Sigmoid colon (tissue), 7 donors: ENCODE measurements around the gene KCNQ4. TPM values are rescaled to one million over a fixed set of nuclear protein-coding genes. Genes with fewer than 3 reads are reported as not detected.

ENCODE experiments used
- DNase-seq: peaks from one replicate; pipeline ENCODE4 v3.0.0-alpha.2; 2019
- H3K27ac ChIP-seq, 4 donors: fragments of 200-600 bp; sonication (generic); one replicate each; pipeline ENCODE4 v1.5.1; 2016 to 2019; ENCODE audit warnings: mild to moderate bottlenecking in 1 of 4
- H3K27me3 ChIP-seq, 3 donors: fragments of 200-600 bp; sonication (generic); one replicate each; pipeline ENCODE4 v1.5.1; 2019; ENCODE audit warnings: mild to moderate bottlenecking in 1 of 3
- H3K36me3 ChIP-seq, 4 donors: fragments of 200-600 bp; sonication (generic); one replicate each; pipeline ENCODE4 v1.5.1; 2016 to 2019
- H3K4me1 ChIP-seq, 4 donors: fragments of 200-600 bp; sonication (generic); one replicate each; pipeline ENCODE4 v1.5.1; 2017 to 2019
- H3K4me3 ChIP-seq, 4 donors: fragments of 200-600 bp; sonication (generic); one replicate each; pipeline ENCODE4 v1.5.1; 2017 to 2019; ENCODE audit warnings: mild to moderate bottlenecking in 2 of 4, moderate library complexity in 1 of 4
- H3K9me3 ChIP-seq, 4 donors: fragments of 200-600 bp in 3 of 4; sonication (generic) in 3 of 4; one replicate each; pipeline versions ENCODE4 v1.5.1 to v1.6.1; 2013 to 2019
- CTCF ChIP-seq, 4 experiments: fragments of 450-650 bp in 3 of 4; fragments of 200-600 bp in 1 of 4; IDR thresholded peaks; one replicate each; pipeline ENCODE4 v1.5.1; 2016 to 2019; ENCODE audit warnings: antibody characterized with exemption in 4 of 4, mild to moderate bottlenecking in 3 of 4, moderate library complexity in 2 of 4
- EP300 ChIP-seq, 4 donors: sonication (generic); formaldehyde crosslinking; IDR thresholded peaks; one replicate each; pipeline ENCODE4 v1.6.1; 2017; ENCODE audit warnings: antibody characterized with exemption in 4 of 4
- POLR2A ChIP-seq, 2 donors: fragments of 450-650 bp; IDR thresholded peaks; one replicate each; pipeline ENCODE4 v1.6.1; 2016; ENCODE audit warnings: antibody characterized with exemption in 2 of 2, mild to moderate bottlenecking in 2 of 2, moderate library complexity in 2 of 2
- POLR2AphosphoS5 ChIP-seq, 4 donors: sonication (generic); formaldehyde crosslinking; IDR thresholded peaks; one replicate each; pipeline ENCODE4 v1.6.1; 2017; ENCODE audit warnings: antibody characterized with exemption in 4 of 4
- WGBS, 2 donors: extraction: QIAGEN DNeasy Blood & Tissue Kit; methylation state at CpG; one replicate each; pipeline ENCODE4 v1.1.7; 2013; 5-methylcytosine and 5-hydroxymethylcytosine counted together
- intact Hi-C: fragments of 100-400 bp; cut with DNase I; formaldehyde crosslinking; loops from one replicate; pipeline ENCODE4 v1.15.1; 2023
- polyA plus RNA-seq, 3 donors: library from polyadenylated mRNA; stranded (reverse); fragments of 200-250 nt; gene quantifications; one replicate each; pipeline ENCODE4 v1.2.3, GENCODE V29; 2013
- total RNA-seq, 4 donors: library from RNA; depleted of rRNA; stranded (reverse); fragments of >200 nt; gene quantifications; one replicate each; pipeline ENCODE4 v1.1.0, GENCODE V29; 2016
- donor health status: healthy with polysubstance abuse.
- donor health status: Bipolar disorder and iron deficiency.
- donor health status: healthy.

The KCNQ4 gene
- total RNA-seq (10 to 100 TPM in 1 of 4 donors, 1 to 10 TPM in 3; 4.8 to 10.8 (median 8.7) TPM), polyA plus RNA-seq (1 to 10 TPM in 1 of 3 donors, under 1 TPM in 1, not detected in 1; 0.60 to 2.6 TPM)

GRCh38 chr1:40783001-40783905 is at the start of gene KCNQ4:
Gene KCNQ4, plus strand, starts transcription at chr1:40783787. Its CDS starts 307 bp downstream, at chr1:40784094.
- peak; percentile 88 for DNase-seq
- 2 to 3% methylated on average over 73 of the region's 73 CpGs for WGBS, 2 donors
- intact Hi-C loops = loop anchor here (5.0 kb wide), 1 partner anchor 91 kb away; the partner anchor contains the start of gene NFYC
- Histone ChIP-seq H3K9me3 (no peaks in the 10 kb centered on the region), H3K27ac (peak within 1 kb of the TSS; percentile 78 to 93 (median 86)), H3K27me3 (no peaks in the 10 kb centered on the region), H3K36me3 (no peaks in the 10 kb centered on the region), H3K4me3 (peak within 1 kb of the TSS; percentile 47 to 69 (median 57)), H3K4me1 (peaks cover 3 to 58% (median 46%) of the 10 kb centered on the region in 4 donors)
- TF ChIP-seq POLR2AphosphoS5 (IDR thresholded peaks at IDR 0.05) (peak; percentile 46 to 74 (median 68)), POLR2A (IDR thresholded peaks at IDR 0.05) (no peak)

GRCh38 chr1:40734882-40735628 is 48.5 kb upstream of the KCNQ4 start:
- Histone ChIP-seq H3K4me3 (no peak overlapping the region), H3K36me3 (peaks cover 0 to 7% (median 0%) of the 10 kb centered on the region in 4 donors), H3K9me3 (no peaks in the 10 kb centered on the region), H3K27ac (peak overlapping the region; percentile 51 to 70 (median 63)), H3K27me3 (no peaks in the 10 kb centered on the region), H3K4me1 (peaks cover 0 to 62% (median 49%) of the 10 kb centered on the region in 4 donors)
- DNase-seq = no peak
- intact Hi-C loops = no loop called here
- no peak for TF ChIP-seq POLR2A (IDR thresholded peaks at IDR 0.05)
- TF ChIP-seq CTCF (IDR thresholded peaks at IDR 0.05) = no peak
- no peak for TF ChIP-seq POLR2AphosphoS5 (IDR thresholded peaks at IDR 0.05)
- no peak for TF ChIP-seq EP300 (IDR thresholded peaks at IDR 0.05)
- 86 to 93% methylated on average over 8 of the region's 8 CpGs for WGBS, 2 donors

GRCh38 chr1:40736085-40736531 is 47.5 kb upstream of the KCNQ4 start:
- TF ChIP-seq POLR2AphosphoS5 (IDR thresholded peaks at IDR 0.05) = peak in 1 of 4 donors; percentile 25
- no peak for TF ChIP-seq EP300 (IDR thresholded peaks at IDR 0.05)
- no peak for TF ChIP-seq POLR2A (IDR thresholded peaks at IDR 0.05)
- Histone ChIP-seq H3K27me3 (no peaks in the 10 kb centered on the region), H3K9me3 (no peaks in the 10 kb centered on the region), H3K4me1 (peaks cover 0 to 73% (median 59%) of the 10 kb centered on the region in 4 donors), H3K36me3 (peaks cover 0 to 7% (median 0%) of the 10 kb centered on the region in 4 donors), H3K4me3 (no peak overlapping the region), H3K27ac (peak overlapping the region; percentile 51 to 70 (median 63))
- DNase-seq = no peak
- intact Hi-C loops = no loop called here

DNA sequence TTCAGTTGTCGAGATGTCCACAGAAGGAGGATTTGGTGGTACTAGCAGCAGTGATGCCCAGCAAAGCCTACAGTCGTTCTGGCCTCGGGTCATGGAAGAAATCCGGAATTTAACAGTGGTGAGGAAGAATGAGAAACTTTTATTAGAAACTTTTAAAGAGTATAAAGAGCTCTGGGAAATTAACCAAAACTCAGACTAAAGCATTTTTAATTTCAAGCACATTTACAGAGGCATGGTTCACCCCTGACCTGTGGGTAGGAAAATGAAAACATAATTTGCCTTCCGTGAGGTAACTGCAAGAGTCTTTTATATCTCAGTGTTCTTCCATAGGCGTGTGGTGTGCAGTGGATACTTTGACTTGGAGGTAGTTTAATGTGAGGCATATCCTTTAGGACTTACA is 44.8 kb upstream of the KCNQ4 start:
- Histone ChIP-seq H3K4me1 (peaks cover 0 to 79% (median 67%) of the 10 kb centered on the region in 4 donors), H3K9me3 (no peaks in the 10 kb centered on the region), H3K27me3 (no peaks in the 10 kb centered on the region), H3K36me3 (peaks cover 0 to 7% (median 0%) of the 10 kb centered on the region in 4 donors), H3K4me3 (no peak overlapping the region), H3K27ac (peak overlapping the region; percentile 55 to 72 (median 67))
- intact Hi-C loops = no loop called here
- TF ChIP-seq POLR2A (IDR thresholded peaks at IDR 0.05) = no peak
- no peak for TF ChIP-seq EP300 (IDR thresholded peaks at IDR 0.05)
- TF ChIP-seq POLR2AphosphoS5 (IDR thresholded peaks at IDR 0.05) = no peak
- TF ChIP-seq CTCF (IDR thresholded peaks at IDR 0.05) = no peak
- DNase-seq = no peak
- WGBS, 2 donors = 81 to 89% methylated on average over 6 of the region's 6 CpGs

DNA sequence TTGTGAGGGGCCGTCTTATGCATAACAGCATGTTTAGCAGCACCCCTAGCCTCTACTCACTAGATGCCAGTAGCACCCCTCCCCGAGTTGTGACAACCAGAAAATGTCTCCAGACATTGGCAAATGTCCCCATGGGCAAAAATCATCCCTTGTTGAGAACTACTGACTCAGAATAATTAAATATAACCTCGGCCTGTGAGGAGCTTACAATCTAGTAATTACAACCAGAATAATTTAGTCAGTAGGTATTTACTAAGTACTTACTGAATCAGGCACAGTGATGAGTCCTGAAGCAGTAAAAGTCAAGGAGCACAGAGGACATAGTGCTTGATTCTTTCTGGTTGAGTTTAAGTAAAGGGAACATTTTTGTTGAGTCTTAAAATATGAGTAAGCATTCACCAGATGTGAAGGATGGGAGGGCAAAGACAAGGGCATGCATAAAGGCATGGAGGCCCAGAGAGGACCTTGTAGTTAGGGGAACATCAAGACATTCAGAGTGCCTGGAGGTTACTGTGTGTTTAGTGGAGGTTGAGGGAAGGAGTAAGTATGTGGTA is 44.1 kb upstream of the KCNQ4 start:
- intact Hi-C loops = no loop called here
- Histone ChIP-seq H3K27ac (peak overlapping the region; percentile 55 to 72 (median 67)), H3K9me3 (no peaks in the 10 kb centered on the region), H3K27me3 (no peaks in the 10 kb centered on the region), H3K4me3 (no peak overlapping the region), H3K36me3 (peaks cover 0 to 7% (median 0%) of the 10 kb centered on the region in 4 donors), H3K4me1 (peaks cover 0 to 73% (median 65%) of the 10 kb centered on the region in 4 donors)
- no peak for TF ChIP-seq POLR2A (IDR thresholded peaks at IDR 0.05)
- no peak for TF ChIP-seq EP300 (IDR thresholded peaks at IDR 0.05)
- no peak for TF ChIP-seq CTCF (IDR thresholded peaks at IDR 0.05)
- 81 to 91% methylated on average over 3 of the region's 3 CpGs for WGBS, 2 donors
- no peak for DNase-seq
